CD4-positive, alpha-beta memory T cell (primary cell): ENCODE measurements around the gene COQ7. TPM values are rescaled to one million over a fixed set of nuclear protein-coding genes. Genes with fewer than 3 reads are reported as not detected.
A peak's percentile ranks its signal among the peaks of the same experiment; 100 is the strongest.

Experiments
- CTCF ChIA-PET: fragments of 350-600 bp; sonication (Branson Sonifier 250); formaldehyde crosslinking; loops from one replicate; lab custom pipeline; 2021; ENCODE audit warnings: inconsistent platforms; ENCODE audit not compliant: partially characterized antibody; lab: Charles Lee
- POLR2A ChIA-PET: fragments of 350-600 bp; sonication (Branson Sonifier 250); formaldehyde crosslinking; loops from one replicate; lab custom pipeline; 2021; ENCODE audit not compliant: partially characterized antibody; lab: Charles Lee
- DNase-seq, 5 donors: peaks; one replicate each; pipeline versions ENCODE4 v3.0.0 to v3.0.0-alpha.2; 2020 to 2022; ENCODE audit warnings: mixed read lengths in 1 of 5
- H3K27ac ChIP-seq: one replicate; pipeline ENCODE4 v1.7.0; 2013; ENCODE audit warnings: low read depth, low read length
- H3K27me3 ChIP-seq: 2 replicates; pipeline ENCODE4 v1.7.0; 2013; ENCODE audit warnings: mild to moderate bottlenecking, low read length, moderate library complexity; ENCODE audit not compliant: insufficient read depth
- H3K36me3 ChIP-seq: 2 replicates; pipeline ENCODE4 v1.7.0; 2013; ENCODE audit warnings: mild to moderate bottlenecking, low read length, moderate library complexity; ENCODE audit not compliant: insufficient read depth
- H3K4me1 ChIP-seq: 2 replicates; pipeline ENCODE4 v1.7.0; 2013; ENCODE audit warnings: mild to moderate bottlenecking, low read length, moderate library complexity; ENCODE audit not compliant: insufficient read depth
- H3K4me3 ChIP-seq, 2 donors: one replicate each; pipeline ENCODE4 v1.7.0; 2013; ENCODE audit warnings: low read length in 2 of 2, mild to moderate bottlenecking in 1 of 2
- H3K9me3 ChIP-seq, 2 donors: one replicate each; pipeline ENCODE4 v1.7.0; 2013; ENCODE audit warnings: low read length in 2 of 2, control low read depth in 1 of 2; ENCODE audit not compliant: control insufficient read depth in 1 of 2
- H3K27ac Mint-ChIP-seq, 7 donors: one replicate each; pipeline ENCODE4 v1.8.0; 2020 to 2021; ENCODE audit warnings: mixed read lengths in 7 of 7, mild to moderate bottlenecking in 6 of 7, inconsistent platforms in 3 of 7, moderate library complexity in 3 of 7
- H3K27me3 Mint-ChIP-seq, 2 donors: one replicate each; pipeline ENCODE4 v1.8.0; 2020 to 2021; ENCODE audit warnings: mixed read lengths in 2 of 2
- H3K36me3 Mint-ChIP-seq, 2 donors: one replicate each; pipeline ENCODE4 v1.8.0; 2020 to 2021; ENCODE audit warnings: mixed read lengths in 2 of 2, inconsistent platforms in 1 of 2, mild to moderate bottlenecking in 1 of 2
- H3K4me1 Mint-ChIP-seq, 4 donors: one replicate each; pipeline ENCODE4 v1.8.0; 2020 to 2021; ENCODE audit warnings: mixed read lengths in 4 of 4, mild to moderate bottlenecking in 1 of 4
- H3K4me3 Mint-ChIP-seq, 8 donors: one replicate each; pipeline ENCODE4 v1.8.0; 2020 to 2021; ENCODE audit warnings: mixed read lengths in 8 of 8, mild to moderate bottlenecking in 7 of 8, moderate library complexity in 6 of 8, inconsistent platforms in 3 of 8
- H3K9me3 Mint-ChIP-seq, 8 donors: one replicate each; pipeline ENCODE4 v1.8.0; 2020 to 2021; ENCODE audit warnings: mixed read lengths in 8 of 8, mild to moderate bottlenecking in 5 of 8, inconsistent platforms in 3 of 8, moderate library complexity in 1 of 8
- intact Hi-C: fragments of 100-400 bp; cut with micrococcal nuclease; formaldehyde crosslinking; loops from one replicate; pipeline ENCODE4 v1.15.1; 2023
- polyA plus RNA-seq, 2 donors: library from polyadenylated mRNA; unstranded; fragments of 300-500 nt; fragmentation: Illumina TruSeq; gene quantifications; one replicate each; pipeline ENCODE4 v1.2.3, GENCODE V29; 2021
- total RNA-seq, 2 experiments: library from RNA; stranded (reverse); gene quantifications; one replicate each; pipeline ENCODE4 v1.2.3, GENCODE V29; 2021

COQ7 gene
- total and polyA plus RNA-seq, 4 experiments from 2014 or later, result 12.8 to 19.2 (median 17.0) TPM

GRCh38 chr16:19090916-19091315 lies 23.5 kb downstream of the COQ7 start:
- H3K4me3 ChIP-seq, result no peak overlapping the region
- POLR2A ChIA-PET, result no interaction called here
- H3K27ac Mint-ChIP-seq, result no peak overlapping the region
- no peak overlapping the region for H3K27ac ChIP-seq
- no peak overlapping the region for H3K4me3 Mint-ChIP-seq
- intact Hi-C loops, result no loop called here
- no peaks in the 10 kb centered on the region for H3K9me3 ChIP-seq
- H3K4me1 Mint-ChIP-seq, result peaks cover 0 to 5% (median 4%) of the 10 kb centered on the region in 4 donors
- peaks cover 11% of the 10 kb centered on the region for H3K4me1 ChIP-seq
- CTCF ChIA-PET, result no interaction called here
- DNase-seq, result no peak
- H3K36me3 ChIP-seq, result no peaks in the 10 kb centered on the region
- no peaks in the 10 kb centered on the region for H3K36me3 Mint-ChIP-seq
- H3K27me3 Mint-ChIP-seq, result peaks cover 3 to 5% of the 10 kb centered on the region in 2 donors
- no peaks in the 10 kb centered on the region for H3K27me3 ChIP-seq
- H3K9me3 Mint-ChIP-seq, result peaks cover 0 to 7% (median 0%) of the 10 kb centered on the region in 8 donors

- H3K27ac ChIP-seq, result no peak overlapping the region
- Mint-ChIP-seq H3K4me3 (peak overlapping the region in 1 of 8 donors; percentile 41), H3K27me3 (peaks cover 3 to 8% of the 10 kb centered on the region in 2 donors), H3K9me3 (peaks cover 0 to 7% (median under 1%) of the 10 kb centered on the region in 8 donors), H3K36me3 (peaks cover 0 to under 1% of the 10 kb centered on the region in 2 donors), H3K27ac (peak overlapping the region in 1 of 7 donors; percentile 35), H3K4me1 (peaks cover 0 to 5% (median 3%) of the 10 kb centered on the region in 4 donors)
- H3K27me3 ChIP-seq, result no peaks in the 10 kb centered on the region
- POLR2A ChIA-PET, result no interaction called here
- DNase-seq, result no peak
- no peaks in the 10 kb centered on the region for H3K9me3 ChIP-seq
- CTCF ChIA-PET, result no interaction called here
- H3K36me3 ChIP-seq, result no peaks in the 10 kb centered on the region
- intact Hi-C loops, result no loop called here
- H3K4me3 ChIP-seq, result no peak overlapping the region
- no peaks in the 10 kb centered on the region for H3K4me1 ChIP-seq
Observed at GRCh38 chr16:19092653-19093410, 25.4 kb downstream of the COQ7 start.

GRCh38 chr16:19093631-19094541 lies 26.5 kb downstream of the COQ7 start:
- CTCF ChIA-PET, result interaction anchor here (1.4 to 2.0 kb wide), 3 partner anchors 8 to 409 kb away, joined by 3 to 12 read pairs (median 6); no protein-coding TSS in a partner anchor
- Histone ChIP-seq H3K4me1 (no peaks in the 10 kb centered on the region), H3K4me3 (no peak overlapping the region), H3K9me3 (no peaks in the 10 kb centered on the region), H3K27ac (no peak overlapping the region), H3K27me3 (no peaks in the 10 kb centered on the region), H3K36me3 (no peaks in the 10 kb centered on the region)
- Mint-ChIP-seq H3K4me3 (peak overlapping the region in 1 of 8 donors; percentile 17), H3K36me3 (peaks cover 0 to 3% of the 10 kb centered on the region in 2 donors), H3K27me3 (peaks cover 4 to 8% of the 10 kb centered on the region in 2 donors), H3K9me3 (peaks cover 0 to 7% (median 4%) of the 10 kb centered on the region in 8 donors), H3K27ac (no peak overlapping the region), H3K4me1 (peaks cover 0 to 5% (median 3%) of the 10 kb centered on the region in 4 donors)
- POLR2A ChIA-PET, result no interaction called here
- intact Hi-C loops, result no loop called here
- DNase-seq, result no peak

DNA sequence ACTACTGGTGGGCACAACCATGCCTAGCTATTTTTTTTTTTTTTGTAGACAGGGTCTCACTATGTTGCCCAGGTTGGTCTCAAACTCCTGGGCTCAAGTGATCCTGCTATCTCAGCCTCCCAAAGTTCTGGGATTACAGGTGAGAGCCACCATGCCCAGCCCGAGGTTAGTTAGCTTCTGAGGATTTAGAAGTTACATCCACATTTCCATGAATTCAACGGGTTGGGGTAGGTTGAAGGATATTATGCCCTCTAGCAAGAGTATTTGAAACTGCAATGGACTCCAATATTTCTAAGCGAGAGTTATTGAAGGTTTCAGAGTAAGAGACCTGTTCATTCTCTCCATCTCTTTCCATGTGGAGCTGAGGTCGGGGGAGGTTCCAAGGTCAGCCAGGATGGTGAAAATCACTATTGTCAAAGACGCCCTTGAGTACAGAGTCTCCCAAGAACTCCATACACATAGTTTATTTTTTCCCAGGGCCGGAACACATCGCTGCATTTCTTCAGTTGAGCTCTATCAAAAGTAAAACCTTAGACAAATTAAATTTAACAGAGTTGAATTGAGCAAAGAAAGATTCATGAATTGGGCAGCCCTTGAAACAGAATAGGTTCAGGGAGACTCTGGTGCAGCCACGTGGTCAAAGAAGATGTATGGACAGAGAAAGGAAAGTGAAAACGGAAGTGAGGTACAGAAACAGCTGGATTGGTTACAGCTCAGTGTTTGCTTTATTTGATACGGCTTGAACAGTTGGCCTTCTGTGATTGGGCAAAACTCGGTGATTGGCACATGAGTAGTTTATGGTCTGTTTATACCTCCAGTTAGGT lies 27.3 kb downstream of the COQ7 start:
- Mint-ChIP-seq H3K27ac (peak overlapping the region in 1 of 7 donors; percentile 8), H3K4me3 (no peak overlapping the region), H3K27me3 (peaks cover 2 to 8% of the 10 kb centered on the region in 2 donors), H3K4me1 (peaks cover 0 to 5% (median 3%) of the 10 kb centered on the region in 4 donors), H3K9me3 (peaks cover 0 to 7% (median 4%) of the 10 kb centered on the region in 8 donors), H3K36me3 (peaks cover 0 to 3% of the 10 kb centered on the region in 2 donors)
- no peak overlapping the region for H3K27ac ChIP-seq
- ChIA-PET POLR2A (no interaction called here), CTCF (interaction anchor here (0.8 to 2.0 kb wide), 4 partner anchors 9 to 408 kb away, joined by 3 to 12 read pairs (median 4); no protein-coding TSS in a partner anchor)
- no peaks in the 10 kb centered on the region for H3K27me3 ChIP-seq
- intact Hi-C loops, result no loop called here
- no peak overlapping the region for H3K4me3 ChIP-seq
- H3K36me3 ChIP-seq, result no peaks in the 10 kb centered on the region
- no peak for DNase-seq
- H3K9me3 ChIP-seq, result no peaks in the 10 kb centered on the region
- no peaks in the 10 kb centered on the region for H3K4me1 ChIP-seq

DNA sequence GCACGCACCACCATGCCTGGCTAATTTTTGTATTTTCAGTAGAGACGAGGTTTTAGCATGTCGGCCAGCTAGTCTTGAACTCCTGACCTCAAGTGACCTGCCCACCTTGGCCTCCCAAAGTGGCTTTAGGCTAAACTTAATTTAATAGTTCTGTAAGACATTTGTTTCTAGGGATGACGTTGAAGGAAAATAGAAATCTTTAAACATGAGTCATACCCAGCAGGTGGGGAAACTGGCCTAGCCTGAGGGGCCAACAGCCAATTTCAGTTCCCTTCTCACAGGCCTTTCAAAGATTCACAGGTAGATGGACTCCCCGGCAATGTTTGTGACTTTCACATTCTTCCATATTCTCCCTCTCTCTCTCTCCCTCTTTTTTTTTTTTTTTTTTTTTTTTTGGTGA lies 28.2 kb downstream of the COQ7 start:
- H3K27ac ChIP-seq, result no peak overlapping the region
- H3K27ac Mint-ChIP-seq, result no peak overlapping the region
- H3K4me1 Mint-ChIP-seq, result peaks cover 0 to 5% (median 3%) of the 10 kb centered on the region in 4 donors
- H3K36me3 ChIP-seq, result no peaks in the 10 kb centered on the region
- no peaks in the 10 kb centered on the region for H3K27me3 ChIP-seq
- POLR2A ChIA-PET, result no interaction called here
- no peak for DNase-seq
- peaks cover 0 to 9% (median 5%) of the 10 kb centered on the region in 8 donors for H3K9me3 Mint-ChIP-seq
- no peaks in the 10 kb centered on the region for H3K4me1 ChIP-seq
- intact Hi-C loops, result no loop called here
- H3K9me3 ChIP-seq, result no peaks in the 10 kb centered on the region
- CTCF ChIA-PET, result interaction anchor here (0.8 to 2.0 kb wide), 3 partner anchors 10 to 407 kb away, joined by 3 to 12 read pairs (median 6); no protein-coding TSS in a partner anchor
- peaks cover 2 to 8% of the 10 kb centered on the region in 2 donors for H3K27me3 Mint-ChIP-seq
- H3K4me3 Mint-ChIP-seq, result no peak overlapping the region
- H3K36me3 Mint-ChIP-seq, result peaks cover 0 to 3% of the 10 kb centered on the region in 2 donors
- H3K4me3 ChIP-seq, result no peak overlapping the region

- H3K4me3 Mint-ChIP-seq, result no peak overlapping the region
Observed at GRCh38 chr16:19098173-19098572, 30.8 kb downstream of the COQ7 start.

More at GRCh38 chr16:19098173-19098572, 30.8 kb downstream of the COQ7 start:
- POLR2A ChIA-PET, result no interaction called here
- Mint-ChIP-seq H3K36me3 (peaks cover 0 to 3% of the 10 kb centered on the region in 2 donors), H3K27me3 (peaks cover 2 to 7% of the 10 kb centered on the region in 2 donors), H3K9me3 (peaks cover 0 to 7% (median 4%) of the 10 kb centered on the region in 8 donors), H3K27ac (no peak overlapping the region), H3K4me1 (peaks cover 0 to 5% (median 3%) of the 10 kb centered on the region in 4 donors)
- no peaks in the 10 kb centered on the region for H3K27me3 ChIP-seq
- no peak overlapping the region for H3K27ac ChIP-seq
- H3K9me3 ChIP-seq, result no peaks in the 10 kb centered on the region
- no peaks in the 10 kb centered on the region for H3K36me3 ChIP-seq
- CTCF ChIA-PET, result no interaction called here
- DNase-seq, result no peak
- intact Hi-C loops, result no loop called here
- H3K4me3 ChIP-seq, result no peak overlapping the region
- no peaks in the 10 kb centered on the region for H3K4me1 ChIP-seq
